HepG2 (cell line): Measurements from ENCODE around the gene ERMAP. TPM values are rescaled to one million over a fixed set of nuclear protein-coding genes. Genes with fewer than 3 reads are reported as not detected.
A peak's percentile ranks its signal among the peaks of the same experiment; 100 is the strongest.

ENCODE experiments used
- ATAC-seq: fragments of 200-7000 bp; cut with Tn5 transposase; 3 replicates; pipeline ENCODE4 v1.9.1; 2020; ENCODE audit warnings: mild to moderate bottlenecking, moderate library complexity
- BruUV-seq: library from RNA; stranded (reverse); fragments of 400-500 nt; replicated peaks from 2 replicates; lab custom pipeline; 2021; lab: Mats Ljungman, UMichigan
- CTCF ChIA-PET: fragments of 300-600 bp; formaldehyde crosslinking; extraction: SDS; loops from one replicate; lab custom pipeline; 2021; ENCODE audit warnings: low total read pairs, inconsistent platforms, low intra/inter-chr PET ratio; lab: Yijun Ruan, JAX
- POLR2A ChIA-PET: fragments of 350-600 bp; sonication (Branson Sonifier 250); formaldehyde crosslinking; loops from one replicate; lab custom pipeline; 2020; ENCODE audit warnings: antibody characterized with exemption, inconsistent platforms; lab: Yijun Ruan, JAX
- DNase-seq: peaks from one replicate; pipeline ENCODE4 v3.0.0-alpha.2; 2015; ENCODE audit warnings: low spot score
- FAIRE-seq: peaks from 3 replicates; lab custom pipeline; 2011; peaks lifted over from hg19 to GRCh38; lab: Jason Lieb, UNC
- H2AFZ ChIP-seq: one replicate; pipeline ENCODE4 v1.6.1; 2011; ENCODE audit warnings: low read length, inconsistent platforms
- H3K27ac ChIP-seq: fragments of 300-600 bp; 3 replicates; pipeline ENCODE4 v1.8.0; 2011; ENCODE audit warnings: mixed run types, mild to moderate bottlenecking, mixed read lengths, low read length, inconsistent platforms; ENCODE audit not compliant: insufficient read depth; ENCODE audit errors: extremely low read length
- H3K27me3 ChIP-seq, 2 experiments: fragments of 200-600 bp in 1 of 2; 2 replicates in 1 of 2; 3 replicates in 1 of 2; pipeline versions ENCODE4 v1.6.0 to v1.8.0; 2011; ENCODE audit warnings: low read length in 2 of 2, mild to moderate bottlenecking in 2 of 2, moderate library complexity in 2 of 2, inconsistent platforms in 1 of 2; ENCODE audit not compliant: insufficient read depth in 2 of 2, control insufficient read depth in 1 of 2
- H3K36me3 ChIP-seq, 2 experiments: fragments of 200-600 bp in 1 of 2; replicated peaks in 1 of 2; 2 replicates in 1 of 2; 3 replicates in 1 of 2; pipeline versions ENCODE4 v1.5.1 to v1.8.0; 2011; ENCODE audit warnings: low read length in 2 of 2, inconsistent platforms in 1 of 2; ENCODE audit not compliant: insufficient read depth in 2 of 2, control insufficient read depth in 1 of 2
- H3K4me1 ChIP-seq: 2 replicates; pipeline ENCODE4 v1.5.1; 2012; ENCODE audit warnings: low read length, inconsistent platforms; ENCODE audit not compliant: insufficient read depth
- H3K4me2 ChIP-seq: 2 replicates; pipeline ENCODE4 v1.6.0; 2011; ENCODE audit warnings: low read depth, low read length, inconsistent platforms
- H3K4me3 ChIP-seq, 3 experiments: fragments of 200-600 bp in 1 of 3; sonication (generic), shearing (Covaris generic) in 1 of 3; replicated peaks in 1 of 3; 2 replicates each; pipeline ENCODE4 v1.5.1; 2011 to 2016; ENCODE audit warnings: low read length in 3 of 3, inconsistent platforms in 2 of 3, low read depth in 2 of 3, mild to moderate bottlenecking in 2 of 3, control low read depth in 1 of 3, mixed read lengths in 1 of 3; ENCODE audit not compliant: insufficient read depth in 1 of 3
- H3K79me2 ChIP-seq: one replicate; pipeline ENCODE4 v1.6.1; 2011; ENCODE audit warnings: low read length, inconsistent platforms; ENCODE audit not compliant: insufficient read depth
- H3K9ac ChIP-seq: 2 replicates; pipeline ENCODE4 v1.6.0; 2011; ENCODE audit warnings: mild to moderate bottlenecking, low read depth, low read length, inconsistent platforms; ENCODE audit not compliant: insufficient read depth
- H3K9me3 ChIP-seq: 2 replicates; pipeline ENCODE4 v1.5.1; 2012; ENCODE audit warnings: mild to moderate bottlenecking, low read length
- H4K20me1 ChIP-seq: 2 replicates; pipeline ENCODE4 v1.6.0; 2011; ENCODE audit warnings: inconsistent platforms, mild to moderate bottlenecking, low read length, moderate library complexity; ENCODE audit not compliant: insufficient read depth
- ETV6 ChIP-seq: sonication (generic); formaldehyde crosslinking; conservative IDR thresholded peaks from 2 replicates; pipeline ENCODE4 v1.4.0; 2020; ENCODE audit warnings: missing genetic modification reagents
- FOXK1 ChIP-seq: sonication (generic); formaldehyde crosslinking; IDR thresholded peaks from 2 replicates; pipeline ENCODE4 v1.4.0; 2020; ENCODE audit warnings: low read depth, missing genetic modification reagents, borderline replicate concordance
- GTF3A ChIP-seq: sonication (generic); formaldehyde crosslinking; conservative IDR thresholded peaks from 2 replicates; pipeline ENCODE4 v1.4.0; 2020; ENCODE audit warnings: mild to moderate bottlenecking, missing genetic modification reagents
- HNF1A ChIP-seq, 2 experiments: sonication (generic) in 1 of 2; formaldehyde crosslinking in 1 of 2; IDR thresholded peaks; 2 replicates each; pipeline versions ENCODE4 v1.4.0 to v1.6.1; 2016 to 2020; ENCODE audit warnings: borderline replicate concordance in 1 of 2, low read depth in 1 of 2, mild to moderate bottlenecking in 1 of 2, missing genetic modification reagents in 1 of 2
- HNF4A ChIP-seq: sonication (generic); formaldehyde crosslinking; IDR thresholded peaks from 2 replicates; pipeline ENCODE4 v1.4.0; 2020; ENCODE audit warnings: missing genetic modification reagents
- SRY ChIP-seq: sonication (generic); formaldehyde crosslinking; IDR thresholded peaks from 2 replicates; pipeline ENCODE4 v1.8.0; 2022; ENCODE audit warnings: mild to moderate bottlenecking, missing genetic modification reagents
- ZKSCAN5 ChIP-seq: sonication (generic); formaldehyde crosslinking; IDR thresholded peaks from 2 replicates; pipeline ENCODE4 v1.5.1; 2020; ENCODE audit warnings: mild to moderate bottlenecking, missing genetic modification reagents
- ZNF234 ChIP-seq: sonication (generic); formaldehyde crosslinking; conservative IDR thresholded peaks from 2 replicates; pipeline ENCODE4 v1.5.1; 2020; ENCODE audit warnings: mild to moderate bottlenecking, missing genetic modification reagents
- ZNF576 ChIP-seq: sonication (generic); formaldehyde crosslinking; IDR thresholded peaks from 2 replicates; pipeline ENCODE4 v1.4.0; 2020; ENCODE audit warnings: mild to moderate bottlenecking, missing genetic modification reagents
- ZNF577 ChIP-seq: sonication (generic); formaldehyde crosslinking; IDR thresholded peaks from 2 replicates; pipeline ENCODE4 v1.4.0; 2020; ENCODE audit warnings: mild to moderate bottlenecking, low read depth, missing genetic modification reagents, borderline replicate concordance
- ZNF772 ChIP-seq: sonication (generic); formaldehyde crosslinking; IDR thresholded peaks from 2 replicates; pipeline ENCODE4 v1.5.0; 2020; ENCODE audit warnings: mild to moderate bottlenecking, missing genetic modification reagents
- WGBS: methylation state at CpG from one replicate; pipeline ENCODE4 v1.1.6; 2017; ENCODE audit warnings: low lambda C conversion rate; 5-methylcytosine and 5-hydroxymethylcytosine counted together
- in situ Hi-C: cut with HindIII; loops from 2 replicates; pipeline ENCODE4 v1.10.0; 2017; ENCODE audit warnings: low pct_unique_long_range_greater_than_20kb; ENCODE audit not compliant: extremely low pct_ligation_motif_present
- intact Hi-C: fragments of 100-400 bp; cut with micrococcal nuclease; formaldehyde crosslinking; loops from one replicate; pipeline ENCODE4 v1.10.0; 2022; ENCODE audit not compliant: unreplicated experiment
- polyA plus RNA-seq, 8 experiments: library from polyadenylated mRNA; depleted of rRNA in 3 of 8; stranded (reverse) in 7 of 8; unstranded in 1 of 8; fragments of >200 nt; fragmentation: Illumina TruSeq in 4 of 8; extraction: Trizol in 4 of 8; gene quantifications; 2 replicates each; pipeline versions ENCODE4 v1.2.1 to v1.2.3, GENCODE V29; 2011 to 2016; ENCODE audit warnings: low read depth in 4 of 8, missing spikeins in 1 of 8, mixed read lengths in 1 of 8; ENCODE audit not compliant: insufficient read depth in 1 of 8
- total RNA-seq, 5 experiments: library from RNA; depleted of rRNA; stranded (reverse); fragments of >200 nt; fragmentation: Illumina TruSeq; extraction: Trizol; gene quantifications; 2 replicates each; pipeline ENCODE4 v1.2.3, GENCODE V29; 2016; ENCODE audit warnings: low read depth in 1 of 5

ERMAP gene
- total and polyA plus RNA-seq, 2 of the 13 experiments (the other 11 are each of a cell fraction or from before 2014, with no cell fraction given) = 2.2 to 4.4 TPM

- no peak for TF ChIP-seq HNF1A (IDR thresholded peaks at IDR 0.05; ENCODE audit: low read depth)
- TF ChIP-seq HNF1A (CRISPR knock-in tag; IDR thresholded peaks at IDR 0.05; ENCODE audit: borderline replicate concordance) = peak; percentile 1; the same call in 1 of the 2 replicates
- TF ChIP-seq ZNF234 = no peak
- TF ChIP-seq ZKSCAN5 (CRISPR knock-in tag) = no peak
- no peak for TF ChIP-seq ETV6 (CRISPR knock-in tag)
- TF ChIP-seq SRY (CRISPR knock-in tag) = peak; percentile 70
Observed at GRCh38 chr1:42847111-42847595, 30.2 kb downstream of the ERMAP start (continued).

- in situ Hi-C loops = loop anchor here (5.0 kb wide), 1 partner anchor 54 kb away; no protein-coding TSS in a partner anchor
- Histone ChIP-seq H3K27ac (no peak overlapping the region), H3K79me2 (peaks cover 19% of the 10 kb centered on the region), H3K27me3 (no peaks in the 10 kb centered on the region; a peak in 1 of 5 replicates), H3K4me3 (peak overlapping the region; percentile 85 to 97 (median 95); a peak in 4 of 6 replicates), H3K36me3 (peaks cover 2 to 21% of the 10 kb centered on the region in 2 experiments; a peak in 3 of 5 replicates), H3K9me3 (no peaks in the 10 kb centered on the region), H4K20me1 (no peaks in the 10 kb centered on the region), H3K4me2 (peak overlapping the region; percentile 97), H3K4me1 (peaks cover 32% of the 10 kb centered on the region), H3K9ac (peak overlapping the region; percentile 91), H2AFZ (no peak overlapping the region)
- FAIRE-seq (no peak), ATAC-seq (no peak), DNase-seq (no peak)
- ChIA-PET POLR2A (interaction anchor here (2.1 to 2.8 kb wide), 2 partner anchors 31 to 81 kb away, joined by 29 to 37 read pairs; partner anchors contain the start of genes C1orf50, ERMAP, P3H1 and SVBP), CTCF (no interaction called here)
- BruUV-seq = TSS peak; percentile 48
- TF ChIP-seq ZNF772 (CRISPR knock-in tag) = no peak
- no peak for TF ChIP-seq ZNF577
- no peak for TF ChIP-seq GTF3A (CRISPR knock-in tag)
- TF ChIP-seq HNF4A = 0 out of 2 replicates have a peak, but pooled peaks have one; percentile 18
- TF ChIP-seq FOXK1 (CRISPR knock-in tag) = no peak
- TF ChIP-seq ZNF576 (CRISPR knock-in tag) = no peak
- WGBS = 64% methylated on average over 6 of the region's 6 CpGs
- intact Hi-C loops = loop anchor here (2.0 kb wide), 1 partner anchor 81 kb away; the partner anchor contains the start of genes C1orf50 and P3H1
Observed at GRCh38 chr1:42847721-42848460, 31.0 kb downstream of the ERMAP start.
